ENCODE measurements around the gene PSKH1.
A peak's percentile ranks its signal among the peaks of the same experiment; 100 is the strongest.
"Not testable (repeated sequence)": the region's sequence is repeated elsewhere in the genome, so short reads cannot be mapped to it uniquely, and the experiment has no call there.

PSKH1 gene

GRCh38 chr16:67926181-67926750 lies 33.2 kb downstream of the PSKH1 start:
- DNase-seq = no peak

- DNase-seq = no peak
Observed at GRCh38 chr16:67927131-67927941, 34.3 kb downstream of the PSKH1 start.

- DNase-seq = no peak
Observed at GRCh38 chr16:67928147-67928546, 35.1 kb downstream of the PSKH1 start.

- DNase-seq = peak; percentile 54
Observed at GRCh38 chr16:67928561-67929364, 35.7 kb downstream of the PSKH1 start.

DNA sequence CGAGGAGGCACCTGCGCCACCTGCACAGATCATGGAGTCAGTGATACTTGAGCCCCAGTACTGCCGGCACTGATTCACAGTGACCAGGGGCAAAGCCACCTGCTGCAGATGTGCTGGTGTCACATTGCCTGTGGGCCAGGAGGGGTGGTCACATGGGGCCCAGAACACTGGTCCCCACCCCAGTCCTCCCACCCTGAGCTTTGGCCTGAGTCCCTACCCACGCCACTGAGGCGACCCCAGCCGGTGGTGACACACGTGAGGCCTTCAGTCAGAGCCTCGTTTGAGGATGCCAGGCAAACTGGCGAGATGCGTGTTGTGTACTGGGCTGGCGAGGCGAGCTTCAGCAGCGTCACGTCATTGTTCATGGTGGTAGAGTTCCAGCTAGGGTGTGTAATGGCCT lies 37.1 kb downstream of the PSKH1 start:
- no peak for DNase-seq

DNA sequence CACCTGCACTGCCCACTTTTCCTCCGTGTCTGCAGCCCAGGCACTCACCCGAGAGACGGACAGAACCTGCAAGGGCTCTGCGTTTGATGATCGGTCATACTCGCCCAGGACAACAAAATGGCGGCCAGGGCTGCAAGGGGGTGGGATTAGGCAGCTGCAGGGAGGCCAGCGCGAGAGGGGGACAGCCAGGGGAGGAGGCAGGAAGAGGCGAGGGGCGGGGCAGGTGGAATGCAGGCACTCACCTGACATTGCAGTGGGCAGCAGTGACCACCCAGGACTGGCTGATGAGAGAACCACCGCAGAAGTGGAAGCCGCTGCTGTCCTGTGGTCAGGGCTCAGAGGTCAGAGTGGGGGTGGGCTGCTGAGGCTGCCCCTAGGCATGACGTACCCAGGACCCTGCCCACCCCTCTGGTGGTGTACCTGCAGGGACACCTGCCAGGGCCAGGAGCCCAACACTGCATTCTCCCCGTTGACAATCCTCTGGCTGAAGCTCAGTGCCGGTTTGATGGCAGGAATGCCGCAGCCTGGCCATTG lies 37.7 kb downstream of the PSKH1 start:
- DNase-seq = no peak

DNA sequence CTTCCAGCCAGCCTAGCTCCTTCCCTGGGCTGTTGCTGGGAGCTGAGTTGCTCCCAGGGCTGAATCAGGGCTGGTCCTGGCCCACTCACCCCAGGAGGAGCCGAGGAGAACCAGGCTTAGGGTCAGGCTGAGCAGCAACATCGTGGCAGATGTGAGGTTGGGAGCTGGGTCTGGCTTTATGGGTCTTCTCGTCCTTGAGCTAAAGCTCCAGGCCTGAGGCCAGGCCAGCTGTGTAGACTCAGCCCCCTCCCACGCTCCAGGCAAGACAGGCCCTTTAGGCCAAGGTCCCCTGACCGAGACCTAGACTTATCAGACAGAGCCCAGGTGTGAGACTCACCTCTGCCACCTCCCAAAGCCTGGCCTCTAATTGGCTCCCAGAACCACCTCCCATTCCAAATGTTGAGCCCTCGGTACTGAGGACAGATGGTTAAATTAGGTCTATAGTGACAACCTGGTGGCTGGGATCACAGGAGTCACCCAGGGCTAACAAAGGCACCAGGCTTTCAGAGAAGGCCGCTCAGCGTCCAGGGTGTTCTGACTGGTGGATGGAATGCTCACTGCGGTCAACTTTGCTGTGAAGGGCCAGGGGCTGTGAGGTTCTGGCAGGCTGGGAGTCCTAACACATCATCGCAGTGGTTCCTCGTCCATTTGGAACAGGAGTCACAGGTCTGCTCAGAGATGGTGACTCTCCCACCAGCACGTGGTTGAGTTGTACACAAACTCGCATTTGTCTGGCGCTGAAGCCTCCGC lies 38.8 kb downstream of the PSKH1 start, which contains the start of gene CTRL:
TSS of gene CTRL (minus strand) at position 151 of the 750 bp plus-strand sequence. CDS start at position 141, 10 bp downstream.
- DNase-seq = no peak

GRCh38 chr16:67932462-67932840 lies 39.4 kb downstream of the PSKH1 start:
- DNase-seq = no peak

GRCh38 chr16:67933805-67934204 lies 40.8 kb downstream of the PSKH1 start:
- DNase-seq = no peak

DNA sequence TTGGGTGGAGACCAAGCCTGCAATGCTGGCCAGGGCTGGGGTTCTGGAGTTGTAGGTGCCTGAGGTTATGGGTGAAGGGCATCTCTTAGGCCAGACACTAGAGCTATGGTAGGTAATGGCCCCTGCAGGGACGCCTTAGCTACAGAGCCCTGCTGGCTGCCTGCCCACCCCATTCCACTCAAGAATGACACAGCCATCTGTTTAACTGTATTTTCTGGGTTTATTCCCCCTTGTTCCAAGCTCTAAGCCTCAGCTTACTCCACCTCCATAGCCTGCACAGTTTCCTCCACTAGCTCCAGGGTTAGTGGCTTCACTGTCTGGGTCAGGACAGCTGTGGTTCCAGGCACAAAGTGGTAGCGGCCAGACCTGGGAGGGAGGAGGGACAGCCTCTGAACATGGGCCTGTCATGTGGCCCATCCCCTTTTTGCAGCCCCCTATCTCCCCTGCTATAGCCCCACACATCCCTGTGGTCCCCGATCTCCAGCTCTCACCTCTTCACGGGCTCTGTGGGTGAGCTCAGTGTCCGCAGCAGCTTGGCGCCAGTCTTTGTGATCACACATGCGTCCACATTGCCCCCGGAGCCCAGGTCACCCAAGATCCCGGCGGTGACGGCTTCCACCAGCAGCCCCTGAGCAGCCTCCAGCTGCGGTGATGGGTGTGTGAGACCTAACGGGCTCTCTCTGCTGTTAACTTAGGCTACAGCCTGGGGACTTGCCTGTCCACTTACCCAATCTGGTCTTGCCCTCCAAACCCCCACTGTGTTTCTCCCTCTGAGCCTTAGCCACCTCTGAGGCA lies 41.4 kb downstream of the PSKH1 start:
- no peak for DNase-seq

GRCh38 chr16:67935101-67935401 lies 42.0 kb downstream of the PSKH1 start:
- DNase-seq = no peak

GRCh38 chr16:67935402-67936123 lies 42.5 kb downstream of the PSKH1 start:
- DNase-seq = peak; percentile 90

DNA sequence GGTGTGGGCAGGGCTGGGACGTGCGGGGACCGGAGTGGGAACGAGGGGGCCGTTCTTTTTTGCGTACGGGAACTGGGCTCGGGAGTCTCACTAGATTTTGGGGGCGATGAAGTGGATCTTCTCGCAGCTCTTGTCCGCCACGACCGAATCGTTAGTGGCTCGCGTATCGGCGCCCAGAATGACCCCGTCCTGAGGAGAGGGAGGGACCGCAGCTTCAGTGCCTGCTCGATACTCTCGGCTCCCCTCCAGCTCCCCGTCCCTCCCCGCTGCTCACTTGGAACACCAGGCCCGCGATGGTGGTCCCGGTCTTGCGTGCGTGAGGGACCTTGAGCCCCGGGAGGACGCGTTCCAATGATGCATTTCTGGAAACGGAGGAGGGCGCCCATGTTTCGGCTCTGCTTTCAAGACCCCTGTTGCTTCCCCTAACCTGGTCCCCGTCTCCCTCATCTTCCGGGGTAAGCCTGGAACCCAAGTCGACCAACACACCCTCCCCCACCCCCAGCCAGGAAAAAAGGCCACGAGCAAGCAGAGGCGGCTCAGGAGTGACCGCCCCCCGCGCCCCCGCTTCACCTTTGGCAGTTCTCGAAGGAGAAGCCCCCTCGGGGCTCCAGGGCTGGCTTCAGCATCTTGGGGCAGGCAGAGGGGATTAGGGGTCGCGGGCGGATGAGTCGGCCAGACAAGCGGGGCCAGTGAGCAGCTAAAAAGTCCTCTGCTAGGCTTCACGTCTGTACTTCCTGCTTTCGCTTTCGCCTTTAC lies 43.2 kb downstream of the PSKH1 start, which contains the start of gene PSMB10:
TSS of gene PSMB10 (minus strand) at position 727 of the 756 bp plus-strand sequence. CDS start at position 626, 101 bp downstream.
- DNase-seq = peak; percentile 68

DNA sequence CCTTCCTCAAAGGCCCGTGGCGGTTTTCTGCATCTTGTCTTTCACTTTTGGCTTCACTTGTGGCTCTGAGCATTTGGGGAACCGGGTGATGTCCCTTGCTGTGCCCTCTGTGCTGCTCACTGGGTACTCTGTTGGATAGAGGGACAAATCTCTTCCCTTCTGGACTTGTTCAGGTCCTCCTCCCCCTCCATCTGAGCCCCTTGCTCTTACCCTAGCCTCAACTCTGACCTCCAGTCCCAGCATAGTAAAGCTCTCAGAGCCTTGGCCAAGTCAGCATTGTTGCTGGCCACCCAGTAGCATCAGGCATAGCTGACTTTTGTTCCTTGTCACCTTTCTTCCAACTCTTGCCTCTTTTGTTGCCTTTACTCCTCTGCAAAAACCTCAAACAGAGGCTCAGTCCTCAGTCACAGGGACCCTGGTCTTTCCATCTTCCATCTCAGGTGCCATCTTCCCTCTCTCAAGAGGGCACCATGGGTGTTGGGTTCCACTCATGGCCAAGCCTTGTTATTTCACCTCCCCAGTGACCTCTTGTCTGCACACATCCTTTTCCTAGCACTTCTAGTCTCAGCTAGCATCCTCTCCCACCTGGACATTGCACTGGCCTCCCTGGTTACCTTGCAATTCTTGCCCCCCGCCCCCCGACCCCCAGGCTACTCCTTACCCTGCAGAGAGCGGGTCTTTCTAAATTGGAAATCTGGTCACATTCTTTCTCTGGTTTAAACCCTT lies 44.0 kb downstream of the PSKH1 start:
- DNase-seq = no peak

DNA sequence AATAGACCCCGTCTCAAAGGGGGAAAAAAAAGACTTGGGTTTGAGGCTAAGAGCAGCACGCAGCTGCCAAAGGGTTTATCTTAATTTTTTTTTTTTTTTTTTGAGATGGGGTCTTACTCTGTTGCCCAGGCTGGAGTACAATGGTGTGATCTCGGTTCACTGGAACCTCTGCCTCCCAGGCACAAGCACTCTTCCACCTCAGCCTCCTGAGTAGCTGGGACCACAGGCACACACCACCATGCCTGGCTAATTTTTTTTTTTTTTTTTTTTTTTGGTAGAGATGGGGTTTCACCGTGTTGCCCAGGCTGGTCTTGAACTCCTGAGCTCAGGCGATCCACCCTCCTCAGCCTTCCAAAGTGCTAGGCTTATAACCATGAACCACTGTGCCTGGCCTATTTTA lies 44.7 kb downstream of the PSKH1 start:
- DNase-seq = not testable (repeated sequence)

- DNase-seq = no peak
Observed at GRCh38 chr16:67939507-67940445, 46.7 kb downstream of the PSKH1 start.

DNA sequence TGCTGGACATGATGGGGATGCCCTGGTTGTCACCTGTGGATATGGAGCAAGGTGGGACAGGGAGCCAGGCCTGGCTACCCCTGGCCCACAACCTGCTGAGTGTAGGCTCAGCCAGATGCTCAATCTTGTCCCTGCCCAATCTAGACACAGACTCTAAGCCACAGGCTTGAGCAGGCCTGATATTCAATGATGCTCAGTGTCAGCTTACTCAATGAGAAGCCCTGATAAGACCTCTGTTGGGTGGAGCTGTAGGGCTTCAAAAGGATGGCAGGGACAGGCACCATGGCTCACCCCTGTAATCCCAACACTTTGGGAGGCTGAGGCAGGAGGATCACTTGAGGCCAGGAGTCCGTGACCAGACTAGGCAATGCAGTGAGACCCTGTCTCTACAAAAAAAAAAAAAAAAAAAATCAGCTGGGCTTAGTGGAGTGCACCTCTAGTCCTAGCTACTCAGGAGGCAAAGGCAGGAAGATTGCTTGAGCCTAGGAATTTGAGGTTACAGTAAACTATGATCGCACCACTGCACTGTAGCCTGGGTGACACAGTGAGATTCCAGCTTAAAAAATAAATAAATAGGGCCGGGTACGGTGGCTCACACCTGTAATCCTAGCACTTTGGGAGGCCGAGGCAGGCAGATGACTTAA lies 47.5 kb downstream of the PSKH1 start:
- DNase-seq = no peak

Data from fibroblast of skin of scalp (primary cell).